Cardiac muscle cell (in vitro differentiated cells and primary cell): ENCODE data around the gene SULF2. TPM values are rescaled to one million over a fixed set of nuclear protein-coding genes. Genes with fewer than 3 reads are reported as not detected.
A peak's percentile ranks its signal among the peaks of the same experiment; 100 is the strongest.

Source experiments
- DNase-seq, 2 donors: peaks; one replicate each; pipeline versions ENCODE4 v3.0.0 to v3.0.0-alpha.2; 2010 to 2017; ENCODE audit warnings: low read depth in 1 of 2, low spot score in 1 of 2
- H3K27ac ChIP-seq: fragments of 200-600 bp; sonication (generic); 2 replicates; pipeline ENCODE4 v1.5.1; 2016
- H3K27me3 ChIP-seq: fragments of 200-600 bp; sonication (generic); 2 replicates; pipeline ENCODE4 v1.6.0; 2016; ENCODE audit warnings: control low read depth
- H3K36me3 ChIP-seq: fragments of 200-600 bp; sonication (generic); 2 replicates; pipeline ENCODE4 v1.5.1; 2016; ENCODE audit warnings: control low read depth
- H3K4me1 ChIP-seq: fragments of 200-600 bp; sonication (generic); 2 replicates; pipeline ENCODE4 v1.8.1; 2017; ENCODE audit warnings: low read depth, mild to moderate bottlenecking, mixed run types
- H3K4me3 ChIP-seq: fragments of 200-600 bp; sonication (generic); 2 replicates; pipeline ENCODE4 v1.5.1; 2016; ENCODE audit warnings: mild to moderate bottlenecking
- H3K9me3 ChIP-seq: fragments of 200-600 bp; sonication (generic); 2 replicates; pipeline ENCODE4 v1.5.1; 2017; ENCODE audit warnings: low read depth, mild to moderate bottlenecking, control low read depth
- polyA plus RNA-seq: library from polyadenylated mRNA; unstranded; fragments of >200 nt; fragmentation: Nextera tagmentation; extraction: Ambion mirVana; gene quantifications from 2 replicates; pipeline ENCODE4 v1.2.1, GENCODE V29; 2016
- total RNA-seq: library from RNA; depleted of rRNA; stranded (reverse); fragments of >200 nt; gene quantifications from 2 replicates; pipeline ENCODE4 v1.2.3, GENCODE V29; 2016
- TF ChIP-seq, protein P1 (sequence below): IDR thresholded peaks from 2 replicates; pipeline ENCODE4 v1.5.1; 2012; ENCODE audit warnings: low read depth, mild to moderate bottlenecking, low read length

Gene SULF2
- total and polyA plus RNA-seq, 2 experiments from 2014 or later: 4.2 to 9.6 TPM

DNA sequence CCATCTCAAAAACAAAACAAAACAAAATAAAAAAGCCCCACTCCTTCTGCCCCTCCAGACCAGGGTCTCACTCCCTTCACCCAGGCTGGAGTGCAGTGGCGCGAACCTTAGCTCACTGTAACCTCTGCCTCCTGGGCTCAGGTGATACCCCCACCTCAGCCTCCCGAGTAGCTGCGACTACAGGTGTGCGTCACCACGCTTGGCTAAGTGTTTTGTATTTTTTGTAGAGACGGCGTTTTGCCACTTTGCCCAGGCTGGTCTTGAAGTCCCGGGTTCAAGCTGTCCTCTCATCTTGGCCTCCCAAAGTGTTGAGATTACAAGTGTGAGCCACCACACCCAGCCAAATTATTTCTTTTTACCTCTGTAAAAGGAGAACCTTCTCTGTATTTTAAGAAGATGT lies 173.5 kb downstream of the SULF2 start:
- no peak for DNase-seq
- Histone ChIP-seq H3K27me3 (no peaks in the 10 kb centered on the region), H3K4me1 (no peaks in the 10 kb centered on the region), H3K36me3 (no peaks in the 10 kb centered on the region), H3K27ac (no peak overlapping the region), H3K4me3 (no peak overlapping the region), H3K9me3 (no peaks in the 10 kb centered on the region)
- TF ChIP-seq, protein P1, sequence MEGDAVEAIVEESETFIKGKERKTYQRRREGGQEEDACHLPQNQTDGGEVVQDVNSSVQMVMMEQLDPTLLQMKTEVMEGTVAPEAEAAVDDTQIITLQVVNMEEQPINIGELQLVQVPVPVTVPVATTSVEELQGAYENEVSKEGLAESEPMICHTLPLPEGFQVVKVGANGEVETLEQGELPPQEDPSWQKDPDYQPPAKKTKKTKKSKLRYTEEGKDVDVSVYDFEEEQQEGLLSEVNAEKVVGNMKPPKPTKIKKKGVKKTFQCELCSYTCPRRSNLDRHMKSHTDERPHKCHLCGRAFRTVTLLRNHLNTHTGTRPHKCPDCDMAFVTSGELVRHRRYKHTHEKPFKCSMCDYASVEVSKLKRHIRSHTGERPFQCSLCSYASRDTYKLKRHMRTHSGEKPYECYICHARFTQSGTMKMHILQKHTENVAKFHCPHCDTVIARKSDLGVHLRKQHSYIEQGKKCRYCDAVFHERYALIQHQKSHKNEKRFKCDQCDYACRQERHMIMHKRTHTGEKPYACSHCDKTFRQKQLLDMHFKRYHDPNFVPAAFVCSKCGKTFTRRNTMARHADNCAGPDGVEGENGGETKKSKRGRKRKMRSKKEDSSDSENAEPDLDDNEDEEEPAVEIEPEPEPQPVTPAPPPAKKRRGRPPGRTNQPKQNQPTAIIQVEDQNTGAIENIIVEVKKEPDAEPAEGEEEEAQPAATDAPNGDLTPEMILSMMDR: no peak

DNA sequence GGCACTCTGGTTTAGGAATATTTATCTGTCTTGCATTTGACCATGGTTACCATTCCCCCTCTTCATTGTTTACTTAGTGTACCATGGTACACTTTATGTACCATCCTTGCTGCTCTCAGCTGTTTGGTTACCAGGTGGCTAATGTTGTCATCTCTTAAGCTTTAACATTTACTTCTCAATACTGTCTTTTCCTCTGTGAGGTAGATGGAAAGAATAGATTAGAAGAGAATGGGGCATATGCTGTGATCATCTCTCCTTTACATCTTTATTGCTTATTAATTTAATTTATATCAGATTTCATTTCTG lies 174.4 kb downstream of the SULF2 start:
- TF ChIP-seq, protein P1: no peak
- Histone ChIP-seq H3K27ac (no peak overlapping the region), H3K27me3 (no peaks in the 10 kb centered on the region), H3K4me3 (no peak overlapping the region), H3K36me3 (no peaks in the 10 kb centered on the region), H3K4me1 (no peaks in the 10 kb centered on the region), H3K9me3 (no peaks in the 10 kb centered on the region)
- DNase-seq: no peak

- TF ChIP-seq, protein P1: no peak
- no peaks in the 10 kb centered on the region for H3K36me3 ChIP-seq
Observed at GRCh38 chr20:47610247-47610944, 174.9 kb downstream of the SULF2 start.

GRCh38 chr20:47609001-47609400 lies 176.3 kb downstream of the SULF2 start:
- TF ChIP-seq, protein P1: no peak

More at GRCh38 chr20:47610247-47610944, 174.9 kb downstream of the SULF2 start:
- DNase-seq: peak in 1 of 2 donors; percentile 85
- Histone ChIP-seq H3K4me3 (no peak overlapping the region), H3K9me3 (no peaks in the 10 kb centered on the region), H3K27ac (no peak overlapping the region), H3K27me3 (no peaks in the 10 kb centered on the region), H3K4me1 (no peaks in the 10 kb centered on the region)

More at GRCh38 chr20:47609001-47609400, 176.3 kb downstream of the SULF2 start:
- H3K4me3 ChIP-seq: no peak overlapping the region
- no peaks in the 10 kb centered on the region for H3K36me3 ChIP-seq
- no peaks in the 10 kb centered on the region for H3K9me3 ChIP-seq
- DNase-seq: no peak
- no peaks in the 10 kb centered on the region for H3K4me1 ChIP-seq
- H3K27me3 ChIP-seq: no peaks in the 10 kb centered on the region
- H3K27ac ChIP-seq: no peak overlapping the region
